ENCODE data around the gene AJUBA.
"Not testable (repeated sequence)": the region's sequence is repeated elsewhere in the genome, so short reads cannot be mapped to it uniquely, and the experiment has no call there.

The AJUBA gene

DNA sequence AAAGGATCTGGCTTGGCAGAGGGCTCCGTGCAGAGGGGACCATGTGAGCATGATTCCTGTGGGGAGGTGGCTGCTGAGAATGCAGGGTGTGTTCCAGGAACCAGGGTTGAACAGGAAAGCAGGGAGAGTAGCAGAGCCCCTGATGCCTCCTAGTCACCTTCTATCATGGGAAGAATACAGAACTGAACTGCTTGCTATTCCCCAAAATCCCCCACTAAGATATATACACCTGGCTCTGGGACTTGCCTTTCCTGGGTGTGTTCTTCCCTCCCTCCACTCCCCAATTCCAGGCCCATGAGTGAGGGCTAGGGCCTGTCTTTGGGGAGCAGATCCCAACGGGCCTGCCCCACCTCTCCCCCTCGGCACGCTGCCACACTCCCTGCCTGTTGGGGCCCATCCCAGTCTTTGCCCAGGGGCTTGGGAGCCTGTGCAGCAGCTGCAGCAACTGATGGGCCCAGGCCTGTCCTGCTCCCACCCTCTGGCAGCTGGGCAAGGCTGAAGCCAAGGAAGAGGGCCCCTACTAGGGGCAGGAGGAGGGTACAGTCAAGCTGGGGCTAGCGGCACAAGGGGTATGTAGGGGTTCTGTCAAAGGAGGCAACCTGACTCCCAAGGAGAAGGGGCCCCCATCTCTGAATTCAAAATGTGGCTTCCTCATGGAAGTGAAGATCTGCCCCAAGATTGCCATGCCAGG, 3.2 kb downstream of the AJUBA start:
- DNase-seq = no peak

DNA sequence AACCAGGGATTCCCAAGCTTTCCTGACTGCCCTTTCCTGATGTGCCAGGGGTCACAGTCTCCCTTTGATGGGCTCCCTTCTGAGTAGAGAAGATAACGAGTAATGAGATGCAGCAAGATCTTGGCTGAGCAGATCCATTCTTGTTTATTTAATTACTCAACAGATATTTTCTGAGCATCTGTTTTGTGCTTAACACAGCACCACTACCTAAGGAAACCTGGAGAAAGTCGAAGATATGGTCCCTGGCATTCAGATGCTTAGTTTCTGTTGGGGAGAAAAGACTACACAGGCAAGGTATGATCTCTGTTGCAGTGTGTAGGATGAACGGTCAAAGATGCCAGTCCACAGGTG, 3.9 kb downstream of the AJUBA start:
- no peak for DNase-seq

DNA sequence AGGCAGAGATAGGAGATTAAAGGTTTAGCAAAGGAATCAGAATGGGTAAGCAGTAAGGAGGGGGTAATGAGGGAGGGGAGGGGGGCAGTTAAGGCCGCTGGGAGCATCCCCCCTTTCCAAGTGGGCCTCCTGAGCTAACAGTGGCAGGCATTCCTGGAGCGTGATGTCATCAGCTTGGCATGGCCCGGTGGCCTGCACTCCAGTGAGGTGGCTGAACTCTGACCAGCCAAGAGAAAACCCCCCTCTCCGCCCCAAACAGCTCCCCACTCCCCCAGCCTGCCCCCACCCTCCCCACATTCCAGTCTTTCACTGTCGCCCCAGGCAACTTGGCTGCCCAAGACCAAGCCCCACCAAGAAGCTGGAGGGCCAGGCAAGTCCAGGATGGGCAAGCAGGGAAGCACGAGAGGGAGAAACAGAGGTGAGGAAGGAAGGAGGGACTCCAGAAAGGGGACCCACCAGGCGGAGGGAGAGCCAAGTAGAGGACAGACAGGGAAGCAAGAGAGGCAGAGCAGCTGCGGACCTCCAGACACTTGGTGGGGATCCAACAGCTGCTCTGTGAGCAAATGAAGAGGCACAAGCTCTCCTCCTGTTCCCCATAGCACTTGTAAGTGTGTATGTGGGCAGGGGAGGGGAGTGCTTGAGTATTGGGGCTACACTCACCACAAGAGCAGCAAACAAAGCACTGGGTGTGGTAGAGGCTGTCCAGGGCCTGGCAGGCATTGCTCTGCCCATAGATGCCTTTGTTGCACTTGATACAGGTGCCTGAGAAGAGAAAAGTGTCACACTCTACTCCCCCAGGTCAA, 4.5 kb downstream of the AJUBA start:
- DNase-seq = no peak

DNA sequence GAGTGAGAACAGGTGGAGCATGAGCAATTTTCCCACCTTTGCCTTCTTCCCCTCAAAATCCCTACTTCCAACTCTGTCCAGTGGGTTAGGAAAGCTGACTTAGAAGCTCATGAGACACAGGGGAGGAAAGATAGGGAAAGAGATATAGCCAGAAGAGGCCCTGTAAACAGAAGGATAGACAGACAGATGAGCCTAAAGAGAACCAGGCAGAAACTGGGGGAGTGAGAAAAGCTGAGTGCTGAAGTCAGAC, 5.0 kb downstream of the AJUBA start:
- DNase-seq = no peak

DNA sequence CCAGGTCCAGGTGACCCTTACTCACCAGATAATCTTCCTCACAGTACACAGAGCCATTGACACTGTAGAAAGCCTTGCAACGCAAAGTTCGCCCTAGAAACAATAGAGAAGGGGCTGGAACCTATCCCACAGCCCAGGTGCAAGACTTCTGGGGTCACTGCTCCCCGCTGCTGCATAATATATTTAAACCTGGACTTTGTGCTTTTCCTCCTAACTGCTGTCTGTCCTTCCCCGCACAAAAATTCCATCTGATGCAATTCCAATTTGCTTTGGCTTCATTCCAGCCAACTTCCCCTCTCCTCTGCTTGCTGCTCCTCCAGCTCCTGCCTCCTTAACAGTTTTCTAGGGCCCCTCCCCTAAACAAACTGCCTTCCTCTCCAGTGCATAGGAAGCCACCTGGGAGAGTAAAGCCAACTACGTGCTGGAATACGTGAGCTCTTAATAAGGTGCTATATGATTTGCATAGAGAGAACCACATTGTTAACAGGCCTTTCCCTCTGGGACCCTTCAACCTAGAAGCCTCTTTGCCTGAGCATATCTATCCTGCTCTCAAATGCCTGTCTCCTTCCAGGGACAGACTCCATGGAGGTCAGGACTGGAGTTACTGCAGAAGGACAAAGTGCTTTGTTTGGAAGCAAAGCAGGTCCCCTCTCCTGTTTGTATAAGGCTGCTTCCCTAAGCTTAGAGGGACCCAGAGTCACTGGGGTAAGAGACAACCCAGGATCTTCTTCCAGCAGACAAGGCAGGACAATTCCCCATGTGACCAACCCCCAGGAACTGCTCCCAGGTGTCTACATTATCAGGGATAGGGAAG, 5.5 kb downstream of the AJUBA start:
- no peak for DNase-seq

DNA sequence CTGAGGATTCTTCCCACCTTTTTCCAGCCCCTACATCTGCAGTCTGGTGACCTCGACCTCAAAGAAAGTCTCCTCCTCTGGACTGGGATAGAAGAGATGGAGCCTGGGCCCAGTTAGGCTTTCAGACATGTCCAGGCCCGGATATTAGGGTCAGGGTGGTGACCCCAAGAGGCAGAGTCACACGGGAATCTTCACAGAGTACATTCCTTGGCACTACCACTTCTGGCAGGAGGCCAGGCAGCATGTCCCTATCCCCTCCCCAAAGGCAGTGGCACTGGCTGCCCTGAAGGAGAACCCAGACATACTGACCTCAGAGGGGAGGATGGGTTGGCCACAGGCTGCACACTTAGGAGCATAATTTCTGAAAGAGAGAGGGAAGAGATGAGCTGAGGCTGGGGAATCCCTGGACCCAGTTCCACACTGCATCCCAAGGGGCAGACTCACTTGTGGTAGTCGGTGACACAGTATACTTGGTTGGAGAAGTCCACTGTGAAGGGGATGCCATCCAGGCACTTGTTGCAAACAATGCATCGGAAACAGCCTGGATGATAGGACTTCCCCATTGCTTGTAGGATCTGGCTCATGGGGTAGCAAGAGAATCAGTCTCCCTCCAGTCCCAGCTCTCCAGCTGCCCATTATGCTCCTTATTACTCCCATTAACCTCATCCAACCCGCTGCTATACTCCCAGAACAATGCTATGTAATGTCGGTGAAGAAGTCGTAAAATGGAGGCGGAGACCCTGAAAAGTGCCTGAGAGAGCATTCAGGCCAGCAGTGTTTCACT, 7.6 kb downstream of the AJUBA start:
- DNase-seq = no peak

DNA sequence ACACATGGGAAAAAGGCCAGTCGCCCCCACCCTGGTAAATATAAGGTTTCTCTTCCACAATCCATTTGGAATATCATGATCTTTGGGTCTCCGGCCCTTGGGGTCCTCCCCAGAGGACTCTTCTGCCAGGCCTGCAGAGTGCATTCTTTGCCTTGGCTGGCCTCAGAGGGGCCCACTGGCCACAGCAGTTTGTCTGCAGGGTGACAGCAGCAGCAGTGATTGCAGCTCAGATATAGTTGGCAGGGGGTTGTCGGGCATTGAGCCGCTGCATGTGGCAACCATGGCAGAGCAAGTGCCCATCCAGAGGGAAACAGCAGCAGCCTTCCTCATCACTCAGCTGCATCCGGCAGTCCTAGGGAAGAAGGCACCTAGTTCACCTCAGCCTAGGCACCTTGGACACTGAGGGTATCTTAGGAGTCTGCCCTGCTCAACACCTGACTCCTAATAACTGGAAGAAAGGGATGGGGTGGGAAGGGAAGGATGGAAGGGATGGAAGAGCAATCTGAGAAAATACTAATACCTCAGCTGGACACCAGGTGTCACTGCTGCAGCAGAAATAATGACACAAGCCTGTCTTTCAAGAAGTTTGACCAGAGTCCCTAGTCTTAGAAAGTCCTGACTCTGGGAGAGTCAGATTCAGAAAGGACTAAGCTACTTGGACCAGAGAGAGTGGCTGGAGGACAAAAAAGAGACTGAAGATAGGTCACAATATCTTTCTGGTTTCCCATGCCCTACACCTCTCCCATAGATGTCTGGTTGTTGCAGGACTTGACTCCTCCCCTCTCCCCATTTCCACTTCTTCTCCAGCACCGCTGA, 8.9 kb downstream of the AJUBA start:
- DNase-seq = peak in 1 of 2 donors; percentile 11

DNA sequence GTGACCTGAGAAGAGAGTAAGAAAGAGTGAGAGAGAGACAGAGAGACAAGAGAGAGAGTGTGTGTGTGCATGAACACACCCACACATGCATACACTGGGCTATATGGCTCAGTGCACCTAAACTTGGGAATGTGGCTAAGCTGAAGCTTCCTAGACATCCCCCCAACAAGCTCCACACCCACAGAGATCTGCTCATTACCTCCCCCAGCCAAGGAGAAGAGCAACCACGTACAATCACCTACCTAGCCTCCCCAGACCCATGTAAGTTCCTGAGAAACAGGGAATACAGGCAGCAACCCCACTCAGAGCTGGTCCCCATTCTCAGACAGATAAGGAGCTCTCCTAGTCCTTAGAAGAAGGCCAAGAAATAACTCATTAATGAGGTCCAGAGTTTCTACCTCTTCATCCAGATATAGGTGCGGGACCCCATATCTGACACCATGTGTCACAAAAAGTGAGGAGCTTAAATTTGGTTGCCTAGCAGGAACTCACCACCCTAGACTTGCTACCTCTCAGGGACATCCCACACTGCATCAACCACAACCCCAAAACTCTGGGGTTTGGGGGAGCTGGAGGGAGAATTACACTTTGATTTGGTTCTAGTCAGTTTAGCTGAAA, 9.9 kb downstream of the AJUBA start:
- DNase-seq = no peak

DNA sequence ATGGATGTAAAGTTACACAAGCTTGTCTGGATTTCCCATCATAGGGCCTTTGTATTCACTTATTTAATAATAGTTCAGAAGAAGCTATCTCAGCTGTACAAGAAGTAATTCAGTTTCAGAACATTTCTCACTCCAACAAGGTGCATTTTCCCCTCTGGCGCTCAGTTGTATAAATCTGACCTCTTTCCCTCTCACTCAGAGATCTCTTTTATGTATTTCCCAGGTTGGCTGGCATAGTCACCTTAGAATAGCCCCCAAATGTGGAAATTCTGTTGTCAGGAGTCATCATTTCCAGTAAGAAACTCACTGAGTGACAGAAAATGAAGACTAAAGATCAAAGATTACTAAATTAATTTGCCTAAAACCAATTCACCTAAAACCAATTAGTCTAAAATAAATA, 11.2 kb downstream of the AJUBA start:
- DNase-seq = no peak

DNA sequence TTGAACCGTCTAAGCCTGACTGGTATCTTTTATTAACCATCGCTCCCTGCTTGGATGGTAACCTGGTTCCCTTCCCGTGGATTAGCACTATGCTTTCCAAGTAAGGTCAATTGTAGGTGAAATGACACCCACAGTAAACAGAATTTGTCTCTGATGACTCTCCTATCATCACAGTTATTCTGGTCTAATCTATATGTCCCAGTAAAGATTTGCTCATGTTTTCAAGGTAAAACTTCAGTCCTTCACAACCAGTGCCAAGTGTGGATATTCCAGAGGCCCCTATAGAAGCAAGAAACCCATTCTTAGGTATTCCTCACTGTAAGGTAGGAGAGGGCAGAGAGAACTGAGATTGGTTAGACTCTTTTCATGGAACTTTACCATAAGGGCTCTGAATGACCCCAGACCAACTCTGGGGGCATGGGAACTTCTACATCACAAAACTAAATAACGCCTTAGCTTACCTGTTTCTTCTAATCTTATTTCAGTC, 15.5 kb downstream of the AJUBA start:
- DNase-seq = no peak

DNA sequence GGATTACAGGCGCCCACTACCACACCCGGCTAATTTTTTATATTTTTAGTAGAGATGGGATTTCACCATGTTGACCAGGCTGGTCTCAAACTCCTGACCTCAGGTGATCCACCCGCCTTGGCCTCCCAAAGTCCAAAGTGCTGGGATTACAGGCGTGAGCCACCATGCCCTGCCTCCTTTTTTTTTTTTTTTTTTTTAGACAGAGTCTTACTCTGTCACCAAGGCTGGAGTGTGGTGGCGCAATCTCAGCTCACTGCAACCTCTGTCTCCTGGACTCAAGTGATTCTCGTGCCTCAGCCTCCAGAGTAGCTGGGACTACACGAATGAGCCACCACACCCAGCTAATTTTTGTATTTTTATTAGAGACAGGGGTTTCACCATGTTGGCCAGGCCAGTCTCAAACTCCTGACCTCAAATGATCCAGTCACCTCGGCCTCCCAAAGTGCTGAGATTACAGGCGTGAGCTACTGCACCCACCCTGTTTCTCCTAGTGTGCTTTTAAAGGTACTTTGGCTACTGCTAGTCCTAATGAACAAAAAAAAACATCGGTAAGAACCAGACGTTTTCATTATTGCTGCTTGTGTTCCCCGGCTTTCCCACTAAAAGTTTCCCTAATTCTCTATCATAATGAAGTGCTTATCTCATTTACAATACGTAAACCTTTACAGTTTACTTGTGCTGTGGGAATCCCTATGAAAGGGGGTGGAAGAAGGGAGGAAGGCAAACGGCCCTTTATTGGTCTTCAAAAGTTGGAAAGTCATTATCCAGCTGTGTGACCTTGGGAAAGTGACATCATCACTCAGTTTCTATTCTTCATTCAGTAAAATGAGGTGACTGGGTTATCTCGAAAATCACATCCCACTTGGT, 16.2 kb downstream of the AJUBA start:
- not testable (repeated sequence) for DNase-seq

DNA sequence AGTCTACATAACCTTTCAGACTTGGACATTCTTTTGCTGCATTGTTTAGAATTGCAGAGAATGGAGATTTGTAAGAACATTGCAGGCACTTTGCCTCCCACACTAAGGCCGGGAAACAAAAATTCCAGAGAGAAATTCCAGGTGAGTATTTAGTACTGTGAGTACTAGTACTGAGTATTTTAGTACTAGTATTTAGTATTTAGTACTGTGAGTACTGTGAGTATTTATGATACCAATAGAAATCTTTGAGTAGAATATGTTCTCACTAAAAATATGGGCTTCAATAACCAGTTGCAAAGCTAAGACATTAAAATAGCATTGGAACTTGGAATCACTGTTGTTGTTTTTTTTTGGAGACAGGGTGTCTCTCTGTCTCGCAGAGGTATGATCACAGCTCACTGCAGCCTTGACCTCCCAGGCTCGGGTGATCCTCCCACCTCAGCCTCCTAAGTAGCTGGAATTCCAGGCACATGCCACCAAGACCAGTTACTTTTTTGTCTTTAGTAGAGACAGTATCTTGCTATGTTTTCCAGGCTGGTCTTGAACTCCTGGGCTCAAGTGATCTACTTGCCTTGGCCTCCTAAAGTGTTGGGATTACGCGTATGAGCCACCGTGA, 20.2 kb downstream of the AJUBA start:
- DNase-seq = no peak

DNA sequence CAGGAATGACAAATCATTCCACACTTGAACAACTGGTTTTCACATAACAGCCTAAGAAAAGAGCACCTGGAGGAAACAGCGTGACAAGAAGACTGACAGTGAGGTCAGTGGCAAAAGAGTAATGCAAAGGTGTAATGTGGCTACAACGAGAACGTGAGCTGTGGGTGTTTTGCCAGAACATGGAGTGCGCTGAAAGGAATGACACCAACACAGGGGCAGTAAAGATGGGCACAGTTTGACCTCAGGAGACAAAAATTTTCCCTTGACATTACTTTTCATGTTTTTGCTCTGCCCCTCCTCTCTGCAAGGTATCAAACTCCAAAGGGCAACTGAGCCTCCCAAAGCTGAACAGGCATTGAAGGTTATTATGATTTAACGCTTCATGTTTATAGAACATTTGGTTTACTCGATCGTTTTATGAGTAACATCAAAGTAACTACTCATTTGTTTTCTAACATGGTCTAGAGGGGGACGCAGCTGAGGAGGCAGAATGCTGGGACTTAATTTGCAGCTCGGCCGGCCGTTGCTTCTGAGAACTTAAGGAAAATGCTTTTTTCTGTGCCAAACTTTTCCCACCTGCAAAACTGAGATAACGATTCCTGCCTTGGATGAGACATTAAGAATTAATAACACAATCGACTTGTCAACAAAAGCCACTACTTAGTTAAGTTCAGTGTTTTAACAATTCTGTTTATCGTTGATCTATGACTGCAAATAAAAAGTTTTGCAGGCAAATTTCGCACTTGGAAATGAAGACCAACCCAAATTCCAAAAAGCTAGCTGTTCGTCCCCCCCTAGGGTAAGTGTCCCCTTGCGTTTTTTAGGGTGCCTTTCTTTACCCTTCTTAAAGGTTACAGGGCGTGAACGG, 26.4 kb downstream of the AJUBA start:
- no peak for DNase-seq

DNA sequence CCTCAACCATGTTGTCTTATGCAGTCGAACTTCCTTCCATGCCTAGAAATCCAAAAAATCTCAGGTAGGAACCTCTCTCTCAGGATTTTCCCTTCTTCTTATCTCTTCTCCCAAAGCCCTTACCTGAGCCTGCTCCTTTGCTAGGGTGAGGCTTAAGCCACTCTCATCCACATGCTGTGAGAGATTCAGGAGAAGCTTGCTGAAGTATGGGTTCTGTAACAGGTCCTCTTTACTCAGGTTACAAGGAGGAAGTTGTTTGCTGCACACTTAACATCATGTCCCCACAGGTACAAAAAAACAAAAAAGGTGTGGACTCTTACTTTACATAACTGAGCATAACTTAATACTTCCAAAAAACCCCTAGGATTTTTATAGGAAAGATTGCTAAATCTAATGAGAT, 29.9 kb downstream of the AJUBA start:
- DNase-seq = no peak

DNA sequence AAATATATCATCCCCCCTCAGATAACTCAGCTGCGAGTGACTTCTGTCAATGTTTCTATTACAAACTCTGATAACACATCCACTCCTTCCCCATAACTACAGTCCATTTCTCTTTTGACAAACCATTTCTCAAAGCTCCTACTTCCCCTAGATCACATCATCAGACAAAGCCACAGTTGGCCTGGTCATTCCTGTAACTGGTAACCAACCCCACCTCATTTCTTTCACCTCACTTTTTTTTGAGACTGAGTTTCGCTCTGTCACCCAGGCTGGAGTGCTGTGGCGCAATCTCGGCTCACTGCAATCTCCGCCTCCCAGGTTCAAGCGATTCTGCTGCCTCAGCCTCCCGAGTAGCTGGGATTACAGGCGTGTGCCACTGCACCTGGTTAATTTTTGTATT, 30.6 kb downstream of the AJUBA start:
- not testable (repeated sequence) for DNase-seq

DNA sequence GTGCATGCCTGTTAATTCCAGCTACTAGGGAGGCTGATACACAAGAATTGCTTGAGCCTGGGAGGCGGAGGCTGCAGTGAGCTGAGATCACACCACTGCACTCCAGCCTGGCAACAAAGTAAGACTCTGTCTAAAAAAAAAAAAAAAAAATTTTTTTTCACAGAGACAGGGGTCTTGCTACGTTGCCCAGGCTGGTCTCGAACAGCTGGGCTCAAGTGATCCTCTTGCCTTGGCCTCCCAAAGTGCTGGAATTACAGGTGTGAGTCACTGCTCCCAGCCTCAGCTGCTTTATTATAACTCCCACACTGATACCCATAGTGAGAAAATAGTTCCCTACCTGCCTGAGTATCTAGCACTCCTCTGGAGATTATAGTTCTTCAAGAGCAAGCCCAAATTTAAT, 36.7 kb downstream of the AJUBA start:
- no peak for DNase-seq

DNA sequence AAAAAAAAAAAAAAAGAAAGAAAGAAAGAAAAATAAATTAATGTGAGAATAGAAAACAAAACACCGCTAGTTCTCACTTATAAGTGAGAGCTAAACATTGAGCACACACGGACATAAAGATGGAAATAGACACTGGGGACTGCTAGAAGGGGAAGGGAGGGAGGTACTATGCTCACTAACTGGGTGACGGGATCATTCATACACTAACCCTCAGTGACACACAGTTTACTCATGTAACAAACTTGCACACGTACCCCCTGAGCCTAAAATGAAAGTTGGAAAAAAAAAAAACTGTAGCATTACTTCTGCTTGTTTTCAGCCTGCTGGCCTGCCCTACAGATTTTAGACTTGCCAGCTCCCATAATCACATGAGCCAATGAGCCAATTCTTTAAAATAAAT, 42.7 kb downstream of the AJUBA start:
- no peak for DNase-seq

DNA sequence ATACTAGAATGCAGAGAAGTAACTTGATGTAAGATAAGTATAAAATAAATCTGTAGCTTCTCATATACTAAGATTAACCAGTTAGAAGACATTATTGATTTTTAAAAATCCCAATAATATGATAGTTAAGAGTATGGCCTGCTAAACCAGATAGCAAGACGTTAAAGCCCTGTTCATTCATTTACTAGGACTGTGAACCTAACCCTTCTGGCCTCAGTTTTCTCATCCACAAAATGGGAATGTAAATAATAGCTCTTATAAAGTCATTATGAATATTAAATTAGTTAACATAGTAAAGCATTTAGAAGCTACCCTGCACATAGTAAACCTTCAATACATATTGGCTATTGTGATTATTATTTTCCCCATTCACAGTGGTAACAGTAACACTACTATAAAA, 47.2 kb downstream of the AJUBA start:
- DNase-seq = no peak

DNA sequence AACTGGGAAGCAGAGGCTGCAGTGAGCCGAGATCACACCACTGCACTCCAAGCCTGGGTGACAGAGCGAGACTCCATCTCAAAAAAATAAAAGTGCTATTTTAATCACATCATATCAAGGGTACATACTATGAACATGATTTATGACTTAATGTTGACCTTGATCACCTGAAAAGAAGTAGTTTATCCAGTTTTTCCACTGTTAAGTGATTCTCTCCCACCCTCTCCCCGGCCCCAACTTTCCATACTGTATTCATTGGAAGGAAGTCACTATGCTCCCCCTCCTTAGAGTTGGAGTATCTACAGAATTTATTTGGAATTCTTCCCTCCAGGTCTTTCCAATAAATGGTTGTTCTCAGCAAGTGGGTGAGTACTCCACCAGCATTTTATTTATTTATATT, 50.2 kb downstream of the AJUBA start:
- no peak for DNase-seq
